GM12891 (cell line): Measurements from ENCODE around the gene TSPAN18.

Experiments
- DNase-seq: peaks from one replicate; pipeline ENCODE4 v3.0.0; 2011; ENCODE audit warnings: low spot score; ENCODE audit not compliant: insufficient read length
- FAIRE-seq: peaks from 2 replicates; lab custom pipeline; 2011; peaks lifted over from hg19 to GRCh38; lab: Jason Lieb, UNC
- PAX5 ChIP-seq: IDR thresholded peaks from 2 replicates; pipeline ENCODE4 v1.6.1; 2011; ENCODE audit warnings: low read length, moderate library complexity, mild to moderate bottlenecking; ENCODE audit not compliant: insufficient read depth, severe bottlenecking
- POLR2A ChIP-seq: IDR thresholded peaks from 2 replicates; pipeline ENCODE4 v1.6.1; 2011; ENCODE audit warnings: low read depth, low read length, control low read depth
- POLR2AphosphoS5 ChIP-seq: IDR thresholded peaks from 2 replicates; pipeline ENCODE4 v1.6.1; 2011; ENCODE audit warnings: low read depth, low read length, control low read depth
- POU2F2 ChIP-seq: IDR thresholded peaks from 2 replicates; pipeline ENCODE4 v1.6.1; 2011; ENCODE audit warnings: low read depth, mild to moderate bottlenecking, control low read depth, low read length, moderate library complexity
- SPI1 ChIP-seq: IDR thresholded peaks from 2 replicates; pipeline ENCODE4 v1.6.1; 2011; ENCODE audit warnings: low read depth, low read length, control low read depth
- TAF1 ChIP-seq: IDR thresholded peaks from 2 replicates; pipeline ENCODE4 v1.6.1; 2011; ENCODE audit warnings: low read depth, low read length, control low read depth

Gene TSPAN18

GRCh38 chr11:44776551-44777208 lies 49.9 kb downstream of the TSPAN18 start:
- FAIRE-seq (no peak), DNase-seq (no peak)
- no peak for TF ChIP-seq POU2F2
- TF ChIP-seq POLR2A = no peak
- no peak for TF ChIP-seq TAF1

GRCh38 chr11:44777209-44778194 lies 50.7 kb downstream of the TSPAN18 start:
- TF ChIP-seq POLR2AphosphoS5 (no peak), TAF1 (no peak), SPI1 (no peak), POU2F2 (no peak), PAX5 (no peak), POLR2A (no peak)
- FAIRE-seq (no peak), DNase-seq (no peak)

- no peak for TF ChIP-seq PAX5
- TF ChIP-seq POLR2A = no peak
- no peak for TF ChIP-seq SPI1
- no peak for TF ChIP-seq TAF1
- no peak for TF ChIP-seq POLR2AphosphoS5
- TF ChIP-seq POU2F2 = no peak
- no peak for FAIRE-seq
- DNase-seq = no peak
These were observed 51.7 kb downstream of the TSPAN18 start for GRCh38 chr11:44778195-44779100.

GRCh38 chr11:44779736-44780520 lies 53.2 kb downstream of the TSPAN18 start:
- FAIRE-seq = no peak
- TF ChIP-seq POLR2AphosphoS5 (no peak), POLR2A (no peak), PAX5 (no peak), TAF1 (no peak), SPI1 (no peak), POU2F2 (no peak)
- no peak for DNase-seq

GRCh38 chr11:44780940-44781631 lies 54.3 kb downstream of the TSPAN18 start:
- FAIRE-seq (no peak), DNase-seq (no peak)
- TF ChIP-seq POLR2A = no peak
- TF ChIP-seq POLR2AphosphoS5 = no peak
- no peak for TF ChIP-seq TAF1
- TF ChIP-seq SPI1 = no peak
- TF ChIP-seq POU2F2 = no peak
- no peak for TF ChIP-seq PAX5

GRCh38 chr11:44781655-44782054 lies 54.9 kb downstream of the TSPAN18 start:
- no peak for FAIRE-seq
- DNase-seq = no peak
- TF ChIP-seq POLR2AphosphoS5 = no peak
- TF ChIP-seq POU2F2 = no peak
- no peak for TF ChIP-seq SPI1
- no peak for TF ChIP-seq PAX5
- no peak for TF ChIP-seq TAF1
- no peak for TF ChIP-seq POLR2A

- FAIRE-seq (no peak), DNase-seq (no peak)
- 0 out of 2 replicates have a peak, but pooled peaks have one; percentile 19 for TF ChIP-seq SPI1
- TF ChIP-seq POLR2A = no peak
These were observed 55.7 kb downstream of the TSPAN18 start for GRCh38 chr11:44782478-44782877.

- TF ChIP-seq PAX5 = no peak
- TF ChIP-seq POLR2AphosphoS5 = no peak
- TF ChIP-seq TAF1 = no peak
- TF ChIP-seq POLR2A = no peak
- TF ChIP-seq POU2F2 = no peak
- TF ChIP-seq SPI1 = no peak; the same call in 1 of the 2 replicates
- no peak for DNase-seq
- FAIRE-seq = no peak
These were observed 57.6 kb downstream of the TSPAN18 start for GRCh38 chr11:44784436-44784760.
